ENCODE measurements around the gene RUFY4.

The RUFY4 gene

GRCh38 chr2:218060950-218061660 lies 7.9 kb upstream of the RUFY4 start:
- DNase-seq (ENCODE audit: low spot score), result peak; percentile 1

GRCh38 chr2:218063486-218063885 lies 5.6 kb upstream of the RUFY4 start:
- DNase-seq (ENCODE audit: low spot score), result no peak

DNA sequence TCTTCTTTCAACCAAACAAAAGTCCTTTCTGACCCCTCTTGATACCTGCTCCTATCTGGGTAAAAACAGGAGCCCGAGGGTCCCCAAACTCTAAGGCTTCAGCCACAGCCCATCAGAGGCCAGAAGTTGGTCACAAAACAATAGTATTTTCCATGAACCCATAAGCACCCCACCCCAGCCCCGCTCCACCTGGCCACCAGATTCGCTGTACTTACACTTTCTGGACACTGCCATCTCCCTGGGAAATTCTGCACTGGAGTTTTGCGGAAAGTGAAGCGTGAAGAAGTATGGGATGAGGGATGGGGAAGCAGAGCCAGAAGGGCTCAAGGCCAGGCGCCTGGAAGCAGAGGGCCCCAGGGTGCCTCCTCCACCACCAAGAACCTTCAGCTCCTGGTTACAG lies 5.2 kb upstream of the RUFY4 start:
- DNase-seq (ENCODE audit: low spot score), result no peak

DNA sequence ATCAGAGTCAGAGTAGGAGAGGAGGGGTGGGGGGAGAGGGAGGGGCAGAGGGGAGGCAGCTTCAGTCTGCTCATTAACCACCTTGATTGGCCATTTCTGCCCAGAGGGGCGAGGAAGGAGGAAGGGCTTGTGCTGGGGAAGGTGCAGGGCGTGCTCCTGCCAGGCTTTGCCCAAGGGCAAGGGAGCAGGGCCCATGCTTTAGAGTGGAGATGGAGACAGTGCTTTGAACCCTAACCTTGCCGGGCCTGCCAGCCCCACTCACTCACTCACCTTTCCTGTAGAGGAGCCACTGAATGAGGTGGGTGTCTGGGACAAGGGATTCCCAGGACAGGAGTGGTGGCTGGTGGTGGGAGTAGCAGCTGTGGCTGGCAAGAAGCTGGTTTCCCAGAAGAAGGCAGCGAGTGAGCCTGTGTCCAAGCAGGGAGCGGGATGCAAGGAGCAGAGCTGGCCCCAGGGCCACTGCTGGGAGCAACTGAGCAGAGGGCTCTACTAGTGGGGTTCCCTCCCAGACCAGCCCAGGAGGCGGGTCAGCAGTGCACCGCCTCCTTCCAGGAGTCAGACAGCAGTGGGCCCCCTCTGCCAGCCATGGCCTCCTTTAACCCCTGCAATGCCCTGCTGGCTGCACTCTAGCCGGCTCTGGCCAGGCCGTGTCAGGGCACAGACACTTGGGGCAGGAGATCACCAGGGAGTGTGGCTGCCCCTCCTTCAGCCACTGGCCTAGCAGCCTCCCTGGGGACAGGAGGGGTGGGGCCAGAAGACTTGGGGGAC lies 3.6 kb upstream of the RUFY4 start:
- no peak for DNase-seq (ENCODE audit: low spot score)

- no peak for DNase-seq (ENCODE audit: low spot score)
Observed at GRCh38 chr2:218066926-218067515, 2.0 kb upstream of the RUFY4 start.

GRCh38 chr2:218067523-218067922 lies 1.5 kb upstream of the RUFY4 start:
- DNase-seq (ENCODE audit: low spot score), result no peak

- DNase-seq (ENCODE audit: low spot score), result no peak
Observed at GRCh38 chr2:218069606-218070300, 700 bp downstream of the RUFY4 start.

DNA sequence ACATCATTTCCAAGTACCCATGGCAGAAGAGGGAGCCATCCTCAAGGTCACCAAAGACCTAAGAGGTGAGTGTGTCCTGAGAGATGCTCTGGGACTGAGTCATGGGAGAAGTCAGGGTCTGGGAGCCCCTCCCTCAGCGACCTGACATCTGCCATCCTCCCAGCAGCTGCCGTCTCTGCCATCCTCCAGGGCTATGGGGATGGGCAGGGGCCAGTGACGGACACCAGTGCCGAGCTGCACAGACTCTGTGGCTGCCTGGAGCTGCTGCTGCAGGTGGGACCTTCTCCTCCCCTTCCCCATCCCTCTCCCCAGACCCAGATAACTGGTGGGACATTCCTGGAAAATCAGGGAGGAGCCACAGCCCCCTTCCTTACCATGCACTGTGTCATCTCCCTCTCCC lies 1.5 kb downstream of the RUFY4 start:
- no peak for DNase-seq (ENCODE audit: low spot score)

GRCh38 chr2:218071218-218071937 lies 2.3 kb downstream of the RUFY4 start:
- no peak for DNase-seq (ENCODE audit: low spot score)

GRCh38 chr2:218072002-218072401 lies 2.9 kb downstream of the RUFY4 start:
- DNase-seq (ENCODE audit: low spot score), result no peak

DNA sequence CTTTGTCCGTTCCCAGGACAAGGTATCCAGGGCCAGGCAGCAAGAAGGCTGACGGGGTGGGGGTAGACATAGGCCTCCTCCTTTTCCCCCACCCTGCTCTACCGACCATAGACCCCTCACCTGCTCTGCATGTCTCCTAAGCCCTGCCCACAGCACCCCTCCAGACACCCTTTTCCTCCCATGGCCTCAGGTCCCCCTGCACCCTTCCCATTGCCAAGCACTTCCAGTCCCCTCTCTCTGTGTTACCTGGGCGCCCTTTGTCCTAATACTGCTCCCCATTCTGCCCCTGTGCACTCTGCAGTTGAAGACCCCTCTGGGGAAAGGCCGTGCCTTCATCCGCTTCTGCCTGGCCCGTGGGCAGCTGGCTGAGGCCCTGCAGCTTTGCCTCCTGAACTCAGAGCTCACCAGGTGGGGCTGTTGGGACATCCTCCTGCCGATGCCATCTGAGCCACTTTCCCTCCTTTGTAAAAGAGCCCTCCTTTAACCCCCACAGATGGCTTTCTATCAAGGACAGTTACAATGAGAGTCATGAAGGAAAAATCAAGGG lies 3.5 kb downstream of the RUFY4 start:
- no peak for DNase-seq (ENCODE audit: low spot score)

GRCh38 chr2:218073185-218073584 lies 4.1 kb downstream of the RUFY4 start:
- no peak for DNase-seq (ENCODE audit: low spot score)

DNA sequence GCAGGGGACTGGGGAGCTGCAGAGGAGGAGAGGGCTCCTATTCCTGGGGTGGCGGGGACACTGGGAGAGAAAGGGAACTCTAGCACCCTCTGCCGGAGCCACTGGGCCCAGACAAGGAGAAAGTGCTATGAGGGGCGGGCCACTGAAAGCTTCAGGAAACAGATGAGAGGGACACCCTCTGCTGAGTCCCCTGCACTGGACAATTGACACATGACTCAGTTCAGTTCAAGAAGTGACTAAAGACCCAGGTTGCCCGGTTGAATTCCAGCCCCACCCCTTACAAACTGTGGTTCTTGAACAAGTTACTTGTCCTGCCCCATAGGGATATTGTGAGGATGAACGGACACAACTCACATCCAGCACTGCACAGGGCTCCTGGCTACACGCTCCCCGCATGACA lies 5.0 kb downstream of the RUFY4 start:
- DNase-seq (ENCODE audit: low spot score), result peak; percentile 51

DNA sequence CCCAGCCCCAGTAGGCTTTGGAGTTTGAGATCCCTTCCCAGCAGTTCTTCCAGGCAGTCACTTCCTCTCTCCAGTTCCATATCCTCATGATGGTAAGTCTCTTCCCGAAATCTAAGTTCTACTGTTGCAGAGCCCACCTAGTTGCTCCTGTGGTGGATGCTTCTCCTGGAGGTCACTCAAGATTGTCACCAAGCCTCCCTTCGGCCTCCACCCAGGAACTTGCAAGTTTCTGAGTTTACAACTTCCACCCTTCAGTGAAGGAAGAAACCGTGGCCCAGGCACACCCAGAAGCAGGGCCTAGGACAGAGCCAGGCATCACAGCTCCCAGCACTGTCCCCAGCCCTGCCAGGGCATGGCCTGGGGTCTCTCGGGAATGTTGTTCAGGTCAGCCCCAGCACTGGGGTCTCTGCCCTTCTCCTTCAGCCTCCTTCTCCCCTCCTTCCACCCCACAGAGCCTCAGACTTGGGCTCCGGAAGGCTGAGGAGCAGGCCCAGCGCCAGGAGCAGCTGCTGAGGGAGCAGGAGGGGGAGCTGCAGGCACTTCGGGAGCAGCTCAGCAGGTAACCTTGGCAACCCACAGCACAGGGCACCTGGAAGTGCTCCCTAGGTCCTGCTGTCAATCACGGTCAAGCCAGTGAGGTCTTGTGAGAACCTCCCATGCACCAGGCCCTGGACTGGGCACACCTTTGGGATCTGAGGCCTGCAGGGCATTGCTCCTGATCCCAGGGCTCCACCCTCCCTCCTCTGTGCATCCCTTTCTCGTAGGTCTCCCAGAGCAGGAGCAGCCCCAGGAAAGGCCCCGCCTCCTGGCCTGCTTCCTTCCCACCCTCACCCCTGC lies 7.1 kb downstream of the RUFY4 start:
- no peak for DNase-seq (ENCODE audit: low spot score)

- no peak for DNase-seq (ENCODE audit: low spot score)
Observed at GRCh38 chr2:218077464-218078216, 8.6 kb downstream of the RUFY4 start.

DNA sequence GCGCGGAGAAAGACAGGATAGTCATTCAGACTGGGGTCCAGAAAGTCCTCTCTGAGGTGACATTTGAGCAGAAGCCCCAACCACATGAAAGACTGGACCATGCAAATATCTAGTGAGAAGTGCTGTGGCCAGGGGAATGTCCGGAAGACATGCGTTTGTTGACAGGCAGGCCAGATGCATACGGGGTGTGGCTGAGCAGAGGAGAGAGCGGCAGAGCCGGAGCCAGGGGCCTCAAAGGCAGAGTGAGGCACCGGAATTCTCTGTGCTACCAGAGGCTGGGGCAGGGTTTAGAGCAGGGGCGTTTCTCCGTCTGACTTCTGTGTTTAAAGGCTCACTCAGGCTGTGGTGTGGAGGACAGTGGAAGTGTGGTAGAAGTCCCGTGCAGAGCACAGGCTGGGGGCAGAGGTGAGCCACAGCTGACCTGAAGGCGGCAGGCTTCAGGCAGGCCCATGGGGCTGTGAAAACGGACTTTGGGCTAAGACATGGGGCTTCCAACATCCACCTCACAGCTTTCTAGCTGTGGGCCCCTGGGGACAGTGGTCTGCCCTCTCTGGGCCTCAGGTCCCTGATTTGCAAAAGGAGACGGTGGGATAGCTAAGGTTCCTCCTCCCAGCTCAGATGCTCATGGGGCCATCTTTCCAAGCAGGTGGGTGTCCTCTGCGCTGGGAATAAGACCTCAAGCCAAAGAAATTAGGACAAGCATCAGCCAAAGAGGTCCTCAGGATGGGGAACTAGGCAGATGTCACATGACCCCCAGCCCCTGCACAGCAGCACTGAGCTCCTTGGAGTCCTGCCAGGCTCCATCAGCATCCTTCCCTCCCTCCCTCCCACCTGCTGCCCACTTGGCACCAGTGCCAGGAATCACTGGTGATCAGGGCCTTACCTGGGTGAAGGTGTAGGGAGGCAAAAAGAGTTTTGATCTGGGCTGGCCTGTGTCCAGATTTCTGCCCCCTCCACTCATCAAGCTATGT lies 11.2 kb downstream of the RUFY4 start:
- DNase-seq (ENCODE audit: low spot score), result no peak

DNA sequence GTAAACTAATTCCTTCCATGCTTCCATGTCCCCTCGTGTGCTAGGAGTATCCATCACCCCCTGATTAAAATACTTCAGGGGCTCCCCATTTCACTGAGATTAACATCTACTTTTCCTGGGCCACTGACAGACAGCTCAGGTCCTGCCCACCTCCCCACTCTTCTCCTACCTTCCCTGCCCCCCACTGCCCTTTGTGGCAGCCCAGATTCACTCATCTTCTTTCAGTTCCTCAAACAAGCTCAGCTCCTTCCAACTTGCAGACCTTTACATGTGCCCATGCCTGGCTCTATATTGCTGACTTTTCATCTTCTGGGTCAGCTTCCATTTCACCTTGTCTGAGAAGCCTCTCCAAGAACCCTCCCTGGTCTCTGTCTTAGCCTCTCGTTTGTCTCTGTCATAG lies 12.0 kb downstream of the RUFY4 start:
- no peak for DNase-seq (ENCODE audit: low spot score)

- DNase-seq (ENCODE audit: low spot score), result peak; percentile 94
Observed at GRCh38 chr2:218081695-218082094, 12.6 kb downstream of the RUFY4 start.

Data from AG20443 (cell line).